Aorta (tissue), 5 donors: Measurements from ENCODE around the gene TYW5. TPM values are rescaled to one million over a fixed set of nuclear protein-coding genes. Genes with fewer than 3 reads are reported as not detected.

Experiments
- ATAC-seq: fragments of 200-7000 bp; cut with Tn5 transposase; one replicate; pipeline ENCODE4 v1.9.1; 2022; ENCODE audit warnings: moderate library complexity; ENCODE audit not compliant: low FRiP score
- DNase-seq, 2 donors: peaks; one replicate each; pipeline ENCODE4 v3.0.0-alpha.2; 2020
- H3K27ac ChIP-seq, 2 donors: one replicate each; pipeline ENCODE4 v1.5.1; 2013; ENCODE audit warnings: low read length in 2 of 2, mild to moderate bottlenecking in 2 of 2, moderate library complexity in 2 of 2, control low read depth in 1 of 2, inconsistent platforms in 1 of 2, low read depth in 1 of 2
- H3K27me3 ChIP-seq, 2 donors: one replicate each; pipeline ENCODE4 v1.6.1; 2013; ENCODE audit warnings: control low read depth in 1 of 2, low read length in 1 of 2, mild to moderate bottlenecking in 1 of 2, moderate library complexity in 1 of 2; ENCODE audit not compliant: insufficient read depth in 2 of 2, control insufficient read depth in 1 of 2
- H3K36me3 ChIP-seq, 2 donors: one replicate each; pipeline ENCODE4 v1.6.1; 2013; ENCODE audit warnings: control low read depth in 1 of 2, low read length in 1 of 2, mild to moderate bottlenecking in 1 of 2; ENCODE audit not compliant: insufficient read depth in 2 of 2, control insufficient read depth in 1 of 2
- H3K4me1 ChIP-seq, 2 donors: one replicate each; pipeline ENCODE4 v1.6.1; 2013; ENCODE audit warnings: low read length in 2 of 2, control low read depth in 1 of 2, mild to moderate bottlenecking in 1 of 2, moderate library complexity in 1 of 2; ENCODE audit not compliant: insufficient read depth in 2 of 2, control insufficient read depth in 1 of 2
- H3K4me3 ChIP-seq, 2 donors: one replicate each; pipeline ENCODE4 v1.5.1; 2013; ENCODE audit warnings: low read length in 2 of 2, control low read depth in 1 of 2, mild to moderate bottlenecking in 1 of 2
- H3K9me3 ChIP-seq: one replicate; pipeline ENCODE4 v1.6.1; 2013; ENCODE audit warnings: mild to moderate bottlenecking, low read length; ENCODE audit not compliant: control insufficient read depth
- WGBS, 2 donors: extraction: QIAGEN DNeasy Blood & Tissue Kit; methylation state at CpG; one replicate each; pipeline ENCODE4 v1.1.7; 2013; 5-methylcytosine and 5-hydroxymethylcytosine counted together
- intact Hi-C, 2 donors: fragments of 100-400 bp; cut with DNase I; formaldehyde crosslinking; loops; one replicate each; pipeline versions ENCODE4 v1.14.2 to v1.15.0; 2022
- polyA plus RNA-seq, 2 donors: library from polyadenylated mRNA; stranded (reverse); fragments of 200-250 nt; gene quantifications; one replicate each; pipeline ENCODE4 v1.2.3, GENCODE V29; 2013
- total RNA-seq, 2 donors: library from RNA; stranded (reverse); fragmentation: NEBNext Ultra II Directional; extraction: Animal tissue kit (Norgen Biotek cat#: 25700); gene quantifications; one replicate each; pipeline ENCODE4 v1.2.1, GENCODE V29; 2021
- donor health status: healthy with polysubstance abuse.
- donor health status: Bipolar disorder and iron deficiency.
- donor health status: DM: no; HTN: no; CAD: no.
- donor health status: DM: no; HTN: no; CAD: no.
- donor health status: DM: yes; HTN: yes; CAD: no.

The TYW5 gene
- total and polyA plus RNA-seq, 4 donors: 2.5 to 9.0 (median 5.0) TPM

- Histone ChIP-seq H3K27me3 (no peaks in the 10 kb centered on the region), H3K36me3 (no peaks in the 10 kb centered on the region), H3K9me3 (no peaks in the 10 kb centered on the region), H3K4me1 (no peaks in the 10 kb centered on the region), H3K27ac (no peak overlapping the region), H3K4me3 (no peak overlapping the region)
- DNase-seq: no peak
- ATAC-seq: no peak
- intact Hi-C loops: loop anchor here in 1 of 2 donors (10.0 kb wide), 1 partner anchor 313 kb away; no protein-coding TSS in a partner anchor
- 37 to 50% methylated on average over 5 of the region's 5 CpGs for WGBS, 2 donors
Measured at GRCh38 chr2:199982126-199982843, 27.0 kb upstream of the TYW5 start.

GRCh38 chr2:199979832-199980628 is 24.7 kb upstream of the TYW5 start:
- intact Hi-C loops: loop anchor here (2.0 to 10.0 kb wide), 3 partner anchors 315 to 502 kb away; no protein-coding TSS in a partner anchor
- no peak overlapping the region for H3K27ac ChIP-seq

GRCh38 chr2:199979398-199979797 is 24.1 kb upstream of the TYW5 start:
- 29 to 33% methylated on average over 5 of the region's 5 CpGs for WGBS, 2 donors
- no peak overlapping the region for H3K4me3 ChIP-seq
- no peaks in the 10 kb centered on the region for H3K36me3 ChIP-seq
- no peak for DNase-seq
- H3K27ac ChIP-seq: no peak overlapping the region
- intact Hi-C loops: loop anchor here in 1 of 2 donors (5.0 kb wide), 1 partner anchor 503 kb away; no protein-coding TSS in a partner anchor
- H3K27me3 ChIP-seq: no peaks in the 10 kb centered on the region
- no peaks in the 10 kb centered on the region for H3K4me1 ChIP-seq
- H3K9me3 ChIP-seq: no peaks in the 10 kb centered on the region
- peak; percentile 9 for ATAC-seq

More at GRCh38 chr2:199979832-199980628, 24.7 kb upstream of the TYW5 start:
- DNase-seq (peak; percentile 87 to 94), ATAC-seq (peak; percentile 84)
- H3K9me3 ChIP-seq: no peaks in the 10 kb centered on the region
- H3K36me3 ChIP-seq: no peaks in the 10 kb centered on the region
- H3K4me1 ChIP-seq: no peaks in the 10 kb centered on the region
- H3K4me3 ChIP-seq: no peak overlapping the region
- no peaks in the 10 kb centered on the region for H3K27me3 ChIP-seq
- WGBS, 2 donors: 7 to 8% methylated on average over 12 of the region's 12 CpGs

GRCh38 chr2:199977984-199978415 is 22.7 kb upstream of the TYW5 start:
- Histone ChIP-seq H3K27me3 (no peaks in the 10 kb centered on the region), H3K27ac (no peak overlapping the region), H3K9me3 (no peaks in the 10 kb centered on the region), H3K4me3 (no peak overlapping the region), H3K4me1 (no peaks in the 10 kb centered on the region), H3K36me3 (peaks cover 0 to 2% of the 10 kb centered on the region in 2 donors)
- intact Hi-C loops: loop anchor here in 1 of 2 donors (5.0 kb wide), 1 partner anchor 504 kb away; no protein-coding TSS in a partner anchor
- no peak for DNase-seq
- no peak for ATAC-seq

- peaks cover 0 to 2% of the 10 kb centered on the region in 2 donors for H3K36me3 ChIP-seq
- WGBS, 2 donors: 82 to 83% methylated on average over 3 of the region's 3 CpGs
- ATAC-seq (no peak), DNase-seq (no peak)
- intact Hi-C loops: loop anchor here in 1 of 2 donors (5.0 kb wide), 1 partner anchor 507 kb away; no protein-coding TSS in a partner anchor
- no peak overlapping the region for H3K27ac ChIP-seq
- no peaks in the 10 kb centered on the region for H3K9me3 ChIP-seq
- H3K27me3 ChIP-seq: no peaks in the 10 kb centered on the region
- H3K4me3 ChIP-seq: no peak overlapping the region
- H3K4me1 ChIP-seq: no peaks in the 10 kb centered on the region
Measured at GRCh38 chr2:199975273-199975895, 20.1 kb upstream of the TYW5 start.

- H3K27ac ChIP-seq: no peak overlapping the region
- ATAC-seq: peak; percentile 62
- 20 to 21% methylated on average over 2 of the region's 2 CpGs for WGBS, 2 donors
- intact Hi-C loops: loop anchor here in 1 of 2 donors (5.0 kb wide), 1 partner anchor 729 kb away; no protein-coding TSS in a partner anchor
- DNase-seq: no peak
- H3K9me3 ChIP-seq: no peaks in the 10 kb centered on the region
- no peak overlapping the region for H3K4me3 ChIP-seq
- peaks cover 2% of the 10 kb centered on the region in 2 donors for H3K36me3 ChIP-seq
- no peaks in the 10 kb centered on the region for H3K27me3 ChIP-seq
- no peaks in the 10 kb centered on the region for H3K4me1 ChIP-seq
Measured at GRCh38 chr2:199973703-199974102, 18.4 kb upstream of the TYW5 start.

- Histone ChIP-seq H3K27me3 (no peaks in the 10 kb centered on the region), H3K9me3 (no peaks in the 10 kb centered on the region), H3K4me3 (no peak overlapping the region), H3K27ac (no peak overlapping the region), H3K4me1 (no peaks in the 10 kb centered on the region), H3K36me3 (peaks cover 2% of the 10 kb centered on the region in 2 donors)
- intact Hi-C loops: loop anchor here in 1 of 2 donors (5.0 kb wide), 1 partner anchor 730 kb away; no protein-coding TSS in a partner anchor
- 83 to 90% methylated on average over 6 of the region's 6 CpGs for WGBS, 2 donors
- no peak for ATAC-seq
- DNase-seq: no peak
Measured at GRCh38 chr2:199972088-199972626, 16.9 kb upstream of the TYW5 start.

- no peak overlapping the region for H3K27ac ChIP-seq
- intact Hi-C loops: no loop called here
- DNase-seq: no peak
- ATAC-seq: no peak
- H3K4me3 ChIP-seq: no peak overlapping the region
- no peaks in the 10 kb centered on the region for H3K4me1 ChIP-seq
- WGBS, 2 donors: 77 to 91% methylated on average over 1 of the region's 1 CpG
- peaks cover 0 to 2% of the 10 kb centered on the region in 2 donors for H3K36me3 ChIP-seq
- no peaks in the 10 kb centered on the region for H3K27me3 ChIP-seq
- H3K9me3 ChIP-seq: no peaks in the 10 kb centered on the region
Measured at GRCh38 chr2:199968126-199968525, 12.8 kb upstream of the TYW5 start.
